Measurements from ENCODE around the gene SLC12A7.

GRCh38 chr5:1133510-1134201 lies 21.8 kb upstream of the SLC12A7 start:
- no peak for TF ChIP-seq NFATC3 (CRISPR knock-in tag; IDR thresholded peaks at IDR 0.05)
- TF ChIP-seq ZZZ3 (CRISPR knock-in tag; IDR thresholded peaks at IDR 0.05; ENCODE audit: borderline replicate concordance): no peak
- no peak for TF ChIP-seq NFIC (IDR thresholded peaks at IDR 0.05; ENCODE audit: low read length)
- TF ChIP-seq CTCF (CRISPR knock-in tag; IDR thresholded peaks at IDR 0.05): no peak
- TF ChIP-seq ZNF280B (CRISPR knock-in tag; IDR thresholded peaks at IDR 0.05; ENCODE audit: borderline replicate concordance): no peak
- TF ChIP-seq EZH2 (conservative IDR thresholded peaks at IDR 0.05; ENCODE audit: low read depth, low read length): no peak
- no peak for TF ChIP-seq POLR2A (IDR thresholded peaks at IDR 0.05; ENCODE audit: insufficient read depth in 1 of 2, low read depth in 2 of 2, low read length in 2 of 2)
- no peak for TF ChIP-seq BRD4 (CRISPR knock-in tag; IDR thresholded peaks at IDR 0.05)
- TF ChIP-seq FOXK1 (CRISPR knock-in tag; IDR thresholded peaks at IDR 0.05; ENCODE audit: borderline replicate concordance, low read depth): no peak
- TF ChIP-seq ARID5B (CRISPR knock-in tag; IDR thresholded peaks at IDR 0.05): no peak
- TF ChIP-seq KDM5A (IDR thresholded peaks at IDR 0.05; ENCODE audit: borderline replicate concordance, low read length): no peak
